Effector CD4-positive, alpha-beta T cell (primary cell): ENCODE results near the gene HAX1.
"Not testable (repeated sequence)": the region's sequence is repeated elsewhere in the genome, so short reads cannot be mapped to it uniquely, and the experiment has no call there.

Source experiments
- DNase-seq: peaks from one replicate; pipeline ENCODE4 v3.0.0-alpha.2; 2020

HAX1 gene

DNA sequence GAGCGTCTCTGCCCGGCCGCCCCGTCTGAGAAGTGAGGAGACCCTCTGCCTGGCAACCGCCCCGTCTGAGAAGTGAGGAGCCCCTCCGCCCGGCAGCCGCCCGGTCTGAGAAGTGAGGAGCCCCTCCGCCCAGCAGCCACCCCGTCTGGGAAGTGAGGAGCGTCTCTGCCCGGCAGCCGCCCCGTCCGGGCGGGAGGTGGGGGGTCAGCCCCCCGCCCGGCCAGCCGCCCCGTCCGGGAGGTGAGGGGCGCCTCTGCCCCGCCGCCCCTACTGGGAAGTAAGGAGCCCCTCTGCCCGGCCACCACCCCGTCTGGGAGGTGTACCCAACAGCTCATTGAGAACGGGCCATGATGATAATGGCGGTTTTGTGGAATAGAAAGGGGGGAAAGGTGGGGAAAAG is 15.2 kb downstream of the HAX1 start:
- DNase-seq: not testable (repeated sequence)

DNA sequence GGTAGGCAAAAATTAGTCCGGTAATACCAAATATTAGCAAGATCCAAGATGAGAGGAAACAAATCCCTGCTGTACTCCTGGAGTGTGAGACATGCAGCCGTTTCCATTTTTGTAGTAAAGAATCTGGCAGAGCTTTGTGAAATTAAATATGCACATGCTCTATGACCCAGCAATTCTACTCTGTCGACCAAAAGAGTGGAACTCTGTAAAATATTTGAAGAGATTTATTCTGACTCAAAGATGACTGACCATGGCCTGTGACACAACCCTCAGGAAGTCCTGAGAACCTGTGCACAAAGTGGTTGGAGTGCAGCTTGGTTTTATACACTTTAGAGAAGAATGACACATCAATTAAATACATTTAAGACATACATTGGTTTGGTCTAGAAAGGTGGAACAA is 16.2 kb downstream of the HAX1 start:
- DNase-seq: no peak

DNA sequence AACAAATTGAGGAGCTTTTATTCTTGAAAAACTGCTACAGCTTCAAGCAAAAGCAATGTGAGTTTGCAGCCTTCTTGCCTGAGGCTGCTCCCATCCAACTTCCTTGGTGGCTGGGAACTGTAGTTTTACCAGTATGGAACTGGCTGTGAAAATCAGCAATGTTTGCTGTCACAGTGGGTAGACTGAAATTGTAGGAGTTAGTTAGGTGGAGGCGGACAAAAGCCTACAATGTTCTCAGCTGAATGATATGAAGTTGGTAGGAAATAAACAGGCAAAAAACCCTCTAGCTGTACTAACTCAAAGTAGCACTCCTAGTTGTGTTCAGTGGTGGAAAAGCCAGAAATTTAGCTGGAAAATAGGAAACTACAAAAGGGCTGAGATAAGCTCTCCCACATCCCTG is 18.5 kb downstream of the HAX1 start:
- no peak for DNase-seq

DNA sequence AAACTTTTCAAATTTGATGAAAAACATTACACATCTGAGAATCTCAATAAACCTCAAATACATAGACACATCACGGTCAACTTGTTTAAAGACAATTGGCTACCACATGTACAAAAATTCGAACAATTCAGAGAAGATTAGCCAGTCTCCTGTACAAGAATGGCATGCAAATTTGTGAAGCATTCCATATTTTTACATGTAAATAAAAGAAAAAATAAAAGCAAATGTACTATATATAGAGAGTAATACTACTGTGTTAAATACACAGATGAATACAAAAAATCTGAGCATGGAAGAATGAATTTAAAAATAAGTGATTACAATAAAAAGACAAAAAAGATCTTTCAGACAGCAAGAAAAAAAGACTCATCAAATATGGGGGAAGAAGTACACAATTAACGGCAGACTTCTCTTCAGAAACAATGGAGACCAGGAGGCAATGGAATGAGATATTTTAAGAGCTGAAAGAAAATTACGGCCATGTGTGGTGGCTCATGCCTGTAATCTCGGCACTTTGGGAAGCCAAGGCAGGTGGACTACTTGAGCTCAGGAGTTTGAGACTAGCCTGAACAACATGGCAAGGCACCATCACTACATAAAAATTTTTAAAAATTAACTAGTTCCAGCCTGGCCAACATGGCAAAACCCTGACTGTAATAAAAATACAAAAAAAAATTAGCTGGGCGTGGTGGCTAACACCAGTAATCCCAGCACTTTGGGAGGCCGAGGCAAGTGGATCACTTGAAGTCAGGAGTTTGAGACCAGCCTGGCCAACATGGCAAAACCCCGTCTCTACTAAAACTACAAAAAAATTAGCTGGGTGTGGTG is 23.2 kb downstream of the HAX1 start:
- DNase-seq: no peak

DNA sequence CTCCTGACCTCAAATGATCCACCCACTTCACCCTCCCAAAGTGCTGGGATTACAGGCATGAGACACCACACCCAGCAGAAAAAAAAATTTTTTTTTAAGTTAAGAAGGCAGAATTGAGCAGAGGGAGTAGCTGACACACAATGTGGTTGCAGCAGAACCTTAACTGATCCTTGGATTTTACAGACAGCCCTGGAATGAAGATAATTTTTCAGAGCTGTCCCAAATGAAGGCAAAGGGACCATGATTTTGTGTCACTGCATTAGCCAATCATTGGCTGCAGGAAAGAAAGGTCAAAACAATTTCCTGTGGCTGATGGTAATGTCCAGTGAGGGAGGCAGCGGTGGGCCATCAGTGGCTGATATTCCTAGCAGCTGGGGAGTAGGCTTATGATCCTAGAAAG is 29.2 kb downstream of the HAX1 start:
- DNase-seq: no peak

DNA sequence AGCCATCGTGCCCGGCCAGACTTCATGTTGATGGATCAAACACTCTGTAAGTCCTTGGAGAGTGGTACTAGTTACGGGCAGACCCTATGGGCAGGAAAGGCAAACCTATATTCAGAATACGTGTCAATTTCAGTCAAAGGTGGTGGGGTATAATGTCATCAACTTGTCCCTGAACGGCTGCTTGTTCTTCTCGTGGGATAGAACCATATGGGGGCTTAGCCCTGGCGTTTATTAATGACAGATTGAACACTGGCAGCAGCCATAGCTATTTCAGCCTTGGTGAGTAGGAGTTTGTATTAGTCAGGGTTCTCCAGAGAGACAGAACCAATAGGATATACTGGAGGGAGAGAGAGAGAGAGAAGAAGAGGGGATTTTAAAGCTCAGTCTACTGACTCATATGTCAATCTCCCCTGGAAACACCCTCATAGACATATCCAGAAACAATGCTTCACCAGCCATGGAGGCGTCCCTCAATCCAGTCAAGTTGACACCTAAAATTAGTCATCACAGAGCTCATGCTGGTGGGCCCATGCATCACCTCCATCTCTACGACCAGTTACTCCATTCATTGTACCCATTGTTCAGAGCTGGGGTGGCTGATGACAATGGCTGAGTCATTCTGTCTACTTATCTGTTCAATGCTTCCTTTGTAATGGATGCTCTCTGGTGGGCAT is 32.4 kb downstream of the HAX1 start:
- DNase-seq: no peak

DNA sequence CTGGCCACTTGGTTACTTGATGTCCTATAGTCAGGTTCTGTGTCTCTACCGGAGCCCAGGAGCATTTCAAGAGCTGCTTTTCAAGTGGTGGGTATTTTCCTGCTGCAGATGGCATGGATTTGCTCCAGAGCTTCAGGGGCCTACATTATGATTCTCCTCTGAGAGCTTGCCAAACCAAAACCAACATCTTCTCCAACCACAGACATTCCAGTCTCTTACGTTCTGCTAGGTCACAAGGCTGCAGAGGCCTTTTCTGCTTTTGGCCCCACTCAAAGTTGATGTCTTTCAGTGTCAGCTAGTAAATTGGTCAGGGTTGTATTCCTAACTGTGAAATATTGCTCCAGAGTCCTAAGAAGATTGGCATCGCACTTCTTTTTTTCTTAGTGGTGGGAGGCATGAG is 33.7 kb downstream of the HAX1 start:
- no peak for DNase-seq

DNA sequence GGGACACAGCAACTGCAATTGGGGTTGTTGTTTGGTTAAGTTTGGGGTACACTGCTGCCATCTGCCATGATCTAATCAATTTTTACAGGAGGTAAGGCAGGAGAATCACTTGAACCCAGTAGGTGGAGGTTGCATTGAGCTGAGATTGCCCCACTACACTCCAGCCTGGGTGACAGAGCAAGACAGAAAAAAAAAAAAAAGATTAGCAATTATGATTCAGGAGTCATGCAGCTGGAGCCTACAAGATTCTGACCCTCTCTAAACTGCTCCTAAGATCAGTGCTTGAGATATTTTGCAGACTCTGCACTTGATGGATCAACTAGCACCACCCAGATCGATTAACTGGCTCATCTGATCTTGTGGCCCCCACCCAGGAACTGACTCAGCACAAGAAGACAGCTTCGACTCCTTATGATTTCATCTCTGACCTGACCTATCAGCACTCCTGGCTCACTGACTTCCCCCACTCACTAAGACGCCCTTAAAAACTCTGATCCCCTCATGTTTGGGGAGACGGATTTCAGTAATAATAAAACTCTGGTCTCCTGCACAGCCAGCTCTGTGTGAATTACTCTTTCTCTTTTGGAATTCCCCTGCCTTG is 35.3 kb downstream of the HAX1 start:
- DNase-seq: not testable (repeated sequence)

DNA sequence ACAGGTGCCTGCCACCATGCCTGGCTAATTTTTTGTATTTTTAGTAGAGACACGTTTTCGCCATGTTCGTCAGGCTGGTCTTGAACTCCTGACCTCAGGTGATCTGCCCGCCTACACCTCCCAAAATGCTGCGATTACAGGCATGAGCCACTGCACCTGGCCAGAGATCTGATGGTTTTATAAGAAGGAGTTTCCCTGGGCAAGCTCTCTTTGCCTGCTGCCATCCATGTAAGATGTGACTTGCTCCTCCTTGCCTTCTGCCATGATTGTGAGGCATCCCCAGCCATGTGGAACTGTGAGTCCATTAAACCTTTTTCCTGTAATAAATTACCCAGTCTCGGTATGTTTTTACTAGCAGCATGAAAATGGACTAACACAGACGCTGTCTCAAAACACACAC is 36.7 kb downstream of the HAX1 start:
- DNase-seq: not testable (repeated sequence)

DNA sequence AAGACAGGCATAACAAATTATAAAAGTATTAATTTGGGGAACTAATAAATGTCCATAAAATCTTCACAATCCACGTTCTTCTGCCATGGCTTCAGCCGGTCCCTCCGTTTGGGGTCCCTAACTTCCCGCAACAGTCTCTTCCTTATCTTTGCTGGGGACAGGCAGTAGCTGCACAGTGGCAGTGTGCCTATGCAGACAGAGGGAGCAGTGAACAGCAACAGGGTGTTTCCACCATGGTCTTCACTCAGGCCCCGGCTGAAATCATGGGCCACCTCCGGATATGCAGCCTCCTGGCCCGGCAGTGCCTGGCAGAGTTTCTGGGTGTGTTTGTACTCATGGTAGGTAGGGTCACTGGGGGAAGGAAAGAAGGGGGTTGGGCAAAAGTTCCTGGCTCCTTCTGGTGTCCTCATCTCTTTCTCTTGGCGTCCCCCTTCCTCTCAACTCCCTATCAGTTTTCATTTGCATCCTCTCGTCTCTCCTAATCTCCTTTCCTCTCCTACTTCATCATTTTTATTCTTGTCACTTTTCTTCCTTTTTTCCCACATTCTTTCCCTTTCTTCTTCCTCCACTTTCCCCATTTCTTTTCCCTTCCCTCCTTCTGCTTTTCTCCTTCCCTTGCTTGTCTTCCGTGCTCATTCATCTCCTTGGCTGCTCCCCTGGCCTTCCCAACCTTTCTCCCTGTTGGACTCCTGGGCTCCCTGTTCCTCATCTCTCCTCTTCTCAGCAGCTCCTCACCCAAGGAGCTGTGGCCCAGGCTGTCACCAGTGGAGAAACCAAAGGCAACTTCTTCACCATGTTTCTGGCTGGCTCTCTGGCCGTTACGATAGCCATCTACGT is 40.0 kb downstream of the HAX1 start:
- not testable (repeated sequence) for DNase-seq

DNA sequence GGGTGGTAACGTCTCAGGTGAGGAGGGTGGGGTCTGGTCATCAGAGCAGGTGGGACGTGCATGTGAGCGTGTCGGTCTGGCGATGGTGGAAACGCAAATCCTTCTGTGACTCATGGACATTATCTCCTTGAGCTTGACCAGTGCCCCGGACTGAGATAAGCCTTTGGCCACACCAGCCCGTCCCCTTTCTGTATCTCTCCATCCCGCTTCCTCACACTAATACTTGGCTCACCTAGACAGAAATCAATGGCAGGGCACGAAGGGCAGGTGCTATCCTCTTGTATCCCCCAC is 40.6 kb downstream of the HAX1 start:
- no peak for DNase-seq

DNA sequence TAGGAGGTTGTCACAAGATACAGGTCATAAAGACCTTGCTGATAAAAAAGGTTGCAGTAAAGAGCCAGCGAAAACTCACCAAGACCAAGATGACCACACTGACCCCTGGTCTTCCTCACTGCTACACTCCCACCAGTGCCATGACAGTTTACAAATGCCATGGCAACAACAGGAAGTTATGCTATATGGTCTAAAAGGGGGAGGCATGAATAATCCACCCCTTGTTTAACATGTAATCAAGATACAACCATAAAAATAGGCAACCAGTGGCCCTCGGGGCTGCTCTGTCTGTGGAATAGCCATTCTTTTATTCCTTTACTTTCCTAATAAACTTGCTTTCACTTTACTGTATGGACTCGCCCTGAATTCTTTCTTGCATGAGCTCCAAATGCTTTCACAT is 41.8 kb downstream of the HAX1 start:
- DNase-seq: not testable (repeated sequence)

DNA sequence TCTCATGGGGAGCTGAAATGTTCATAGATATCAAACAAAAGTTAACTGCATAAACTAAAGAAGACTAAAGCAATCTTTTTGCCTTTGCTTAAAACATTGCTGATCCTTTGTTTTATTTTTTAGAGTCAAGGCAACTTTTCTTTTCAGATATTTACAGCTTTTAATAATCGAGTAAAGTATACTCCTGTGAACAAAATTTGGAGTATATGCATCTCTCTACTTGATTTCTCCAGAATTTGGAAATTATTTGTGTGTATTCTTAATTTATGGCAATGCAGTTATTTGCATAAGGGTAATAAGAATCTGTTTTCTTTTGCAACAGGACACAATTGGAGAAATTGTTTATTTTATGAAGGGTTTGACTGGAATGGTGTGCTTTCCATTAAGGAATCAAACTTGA is 44.3 kb downstream of the HAX1 start:
- no peak for DNase-seq

DNA sequence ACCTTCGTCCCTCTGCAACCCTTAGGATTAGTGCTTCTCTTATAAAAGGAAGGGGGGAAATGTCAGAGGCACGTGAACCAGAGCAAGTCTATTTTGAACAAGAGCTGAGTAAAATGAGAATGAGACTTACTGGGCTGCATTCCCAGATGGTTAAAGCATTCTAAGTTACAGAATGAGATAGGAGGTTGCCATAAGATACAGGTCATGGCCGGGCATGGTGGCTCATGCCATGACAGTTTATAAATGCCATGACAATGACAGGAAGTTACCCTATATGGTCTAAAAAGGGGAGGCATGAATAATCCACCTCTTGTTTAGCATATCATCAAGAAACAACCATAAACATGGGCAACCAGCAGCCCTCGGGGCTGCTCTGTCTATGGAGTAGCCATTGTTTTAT is 46.0 kb downstream of the HAX1 start:
- no peak for DNase-seq

DNA sequence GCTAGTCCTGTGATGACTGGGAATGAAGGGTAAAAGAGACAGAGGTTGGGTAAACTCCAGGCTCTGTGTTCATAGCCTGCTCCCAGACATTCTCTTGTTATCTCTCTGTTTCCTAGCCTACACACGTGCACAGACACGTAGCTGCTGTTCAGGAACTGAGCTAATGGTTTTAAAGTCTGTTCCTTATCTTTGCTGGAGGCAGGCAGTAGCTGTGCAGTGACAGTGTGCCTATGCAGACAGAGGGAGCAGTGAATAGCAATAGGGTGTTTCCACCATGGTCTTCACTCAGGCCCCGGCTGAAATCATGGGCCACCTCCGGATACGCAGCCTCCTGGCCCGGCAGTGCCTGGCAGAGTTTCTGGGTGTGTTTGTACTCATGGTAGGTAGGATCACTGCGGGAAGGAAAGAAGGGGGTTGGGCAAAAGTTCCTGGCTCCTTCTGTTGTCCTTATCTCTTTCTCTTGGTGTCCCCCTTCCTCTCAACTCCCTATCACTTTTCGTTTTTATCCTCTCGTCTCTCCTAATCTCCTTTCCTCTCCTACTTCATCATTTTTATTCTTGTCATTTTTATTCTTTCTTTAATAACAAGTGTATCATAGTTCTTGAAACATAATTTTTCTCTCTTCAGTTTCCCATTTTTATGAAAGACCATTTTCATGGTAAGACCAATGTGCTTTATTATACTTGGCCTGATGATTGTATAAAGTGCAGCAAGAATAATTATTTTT is 48.6 kb downstream of the HAX1 start, which contains the start of gene AQP10:
TSS of gene AQP10 (plus strand) at position 212 of the 727 bp plus-strand sequence. CDS start at position 275, 63 bp downstream.
- DNase-seq: no peak

DNA sequence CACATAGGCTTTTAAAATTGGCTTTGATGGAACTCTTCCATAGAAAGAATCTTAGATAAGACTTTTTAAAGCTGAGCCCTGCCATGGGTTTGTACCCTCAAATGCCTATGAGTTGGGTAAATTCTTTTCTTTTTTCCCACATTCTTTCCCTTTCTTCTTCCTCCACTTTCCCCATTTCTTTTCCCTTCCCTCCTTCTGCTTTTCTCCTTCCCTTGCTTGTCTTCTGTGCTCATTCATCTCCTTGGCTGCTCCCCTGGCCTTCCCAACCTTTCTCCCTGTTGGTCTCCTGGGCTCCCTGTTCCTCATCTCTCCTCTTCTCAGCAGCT is 49.1 kb downstream of the HAX1 start:
- not testable (repeated sequence) for DNase-seq

DNA sequence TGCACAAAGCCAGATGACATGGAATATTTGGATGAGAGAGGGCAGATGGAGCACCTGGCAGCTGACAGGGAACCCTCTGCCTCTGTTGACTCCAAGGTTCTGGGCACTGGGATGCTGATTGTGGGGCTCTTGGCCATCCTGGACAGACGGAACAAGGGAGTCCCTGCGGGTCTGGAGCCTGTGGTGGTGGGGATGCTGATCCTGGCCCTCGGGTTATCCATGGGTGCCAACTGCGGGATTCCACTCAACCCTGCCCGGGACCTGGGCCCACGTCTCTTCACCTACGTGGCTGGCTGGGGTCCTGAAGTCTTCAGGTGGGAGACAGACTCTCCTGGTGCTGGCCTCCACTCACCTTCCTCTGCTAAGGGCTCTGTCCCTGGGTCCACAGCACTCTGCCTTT is 51.1 kb downstream of the HAX1 start:
- DNase-seq: no peak

DNA sequence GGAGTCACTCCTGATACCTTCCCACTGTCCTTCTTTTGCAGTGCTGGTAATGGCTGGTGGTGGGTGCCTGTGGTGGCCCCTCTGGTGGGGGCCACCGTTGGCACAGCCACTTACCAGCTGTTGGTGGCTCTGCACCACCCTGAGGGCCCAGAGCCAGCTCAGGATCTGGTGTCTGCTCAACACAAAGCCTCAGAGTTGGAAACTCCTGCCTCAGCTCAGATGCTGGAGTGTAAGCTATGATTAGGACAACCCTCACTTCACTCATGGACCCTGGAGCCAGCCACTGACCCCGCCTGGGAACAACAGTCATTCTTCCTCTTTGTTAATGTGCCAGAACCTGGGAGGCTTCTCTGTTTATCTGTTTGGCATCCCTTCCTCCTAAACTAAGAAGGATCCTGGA is 51.8 kb downstream of the HAX1 start:
- no peak for DNase-seq

DNA sequence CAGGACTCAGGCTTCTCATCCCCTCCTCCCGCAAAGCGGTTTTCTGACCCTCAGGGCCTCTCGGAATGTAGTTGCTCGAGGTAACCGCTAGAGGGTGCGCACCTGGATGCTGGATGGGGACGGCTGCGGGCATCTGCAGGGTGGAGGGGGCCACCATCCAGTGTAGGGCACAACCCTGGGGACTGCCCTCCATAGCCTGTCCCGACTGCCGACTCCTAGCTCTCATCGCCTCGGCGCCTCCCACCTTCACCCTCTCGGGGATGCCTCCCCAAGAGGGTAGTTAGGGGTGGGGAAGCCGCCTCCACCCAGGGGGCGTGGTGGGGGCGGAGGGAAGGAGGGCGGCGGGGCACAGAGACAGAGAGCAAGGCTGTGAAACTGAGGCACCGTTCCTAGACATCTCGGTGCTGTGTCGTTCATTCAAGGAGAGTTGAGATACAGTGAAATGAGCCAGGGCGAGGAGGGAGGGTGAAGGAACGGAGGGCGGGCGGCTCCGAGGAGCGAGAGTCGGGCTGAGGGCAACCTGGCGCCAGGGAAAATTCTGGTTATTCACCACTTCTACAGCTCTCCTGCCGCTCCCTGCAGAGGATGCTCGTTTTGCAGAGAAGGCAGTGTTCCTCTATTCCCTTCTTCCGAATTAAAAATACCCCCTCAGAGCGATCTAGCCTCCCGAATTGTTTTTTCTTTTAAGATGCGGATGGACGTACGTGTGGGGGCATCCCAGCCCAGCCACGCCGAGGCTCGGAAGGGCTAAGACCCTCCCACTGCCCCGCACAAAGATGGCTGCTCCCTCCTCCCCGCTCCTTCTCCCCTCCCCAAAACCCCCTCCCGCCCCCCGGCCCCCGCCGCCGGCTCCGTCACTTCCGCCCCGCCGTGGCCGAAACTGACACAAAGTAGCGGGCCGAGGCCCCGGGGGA is 52.5 kb downstream of the HAX1 start, which contains the start of gene ATP8B2:
TSS of gene ATP8B2 (plus strand) at position 857 of the 914 bp plus-strand sequence. CDS start 2,617 bp downstream, outside the sequence.
- DNase-seq: peak; percentile 72
